GM12878 (cell line): ENCODE data around the gene MCC. TPM values are rescaled to one million over a fixed set of nuclear protein-coding genes. Genes with fewer than 3 reads are reported as not detected.

Experiments
- ATAC-seq: fragments of 200-7000 bp; cut with Tn5 transposase; 3 replicates; pipeline ENCODE4 v1.9.1; 2020; ENCODE audit warnings: mild to moderate bottlenecking, moderate library complexity
- BruUV-seq: library from RNA; stranded (reverse); fragments of 400-500 nt; replicated peaks from 2 replicates; lab custom pipeline; 2021; lab: Mats Ljungman, UMichigan
- CTCF ChIA-PET: fragments of 300-600 bp; sonication (Branson Sonifier 250); formaldehyde crosslinking; extraction: SDS; loops from one replicate; lab custom pipeline; 2021; ENCODE audit warnings: inconsistent platforms; lab: Yijun Ruan, JAX
- POLR2A ChIA-PET: fragments of 350-600 bp; formaldehyde crosslinking; extraction: SDS; loops from one replicate; lab custom pipeline; 2021; ENCODE audit warnings: inconsistent platforms; lab: Charles Lee
- RAD21 ChIA-PET: fragments of 300-600 bp; sonication (Branson Sonifier 250); formaldehyde crosslinking; loops from one replicate; lab custom pipeline; 2023; ENCODE audit warnings: antibody characterized with exemption; ENCODE audit not compliant: unreplicated experiment; lab: Charles Lee
- SMC1A ChIA-PET: fragments of 300-600 bp; sonication (Branson Sonifier 250); formaldehyde crosslinking; loops from one replicate; lab custom pipeline; 2023; ENCODE audit not compliant: unreplicated experiment, uncharacterized antibody; lab: Charles Lee
- DNase-seq: peaks from one replicate; pipeline ENCODE4 v3.0.0-alpha.2; 2011; ENCODE audit warnings: low read depth, low spot score
- FAIRE-seq: peaks from 3 replicates; lab custom pipeline; 2011; peaks lifted over from hg19 to GRCh38; lab: Jason Lieb, UNC
- H2AFZ ChIP-seq: 2 replicates; pipeline ENCODE4 v1.6.0; 2011; ENCODE audit warnings: low read depth, low read length, control low read depth; ENCODE audit not compliant: control insufficient read depth
- H3K27ac ChIP-seq: 2 replicates; pipeline ENCODE4 v1.5.1; 2011; ENCODE audit warnings: control low read depth; ENCODE audit not compliant: control insufficient read depth, insufficient read depth
- H3K27me3 ChIP-seq, 2 experiments: replicated peaks in 1 of 2; 2 replicates each; pipeline versions ENCODE4 v1.6.0 to v1.6.1; 2011; ENCODE audit warnings: low read length in 1 of 2; ENCODE audit not compliant: control insufficient read depth in 2 of 2, insufficient read depth in 2 of 2
- H3K36me3 ChIP-seq, 2 experiments: 2 replicates each; pipeline ENCODE4 v1.5.1; 2011; ENCODE audit warnings: low read length in 1 of 2; ENCODE audit not compliant: control insufficient read depth in 2 of 2, insufficient read depth in 2 of 2
- H3K4me1 ChIP-seq: 2 replicates; pipeline ENCODE4 v1.6.1; 2011; ENCODE audit warnings: mild to moderate bottlenecking, low read length, moderate library complexity, mixed read lengths; ENCODE audit not compliant: control insufficient read depth, insufficient read depth
- H3K4me2 ChIP-seq: 2 replicates; pipeline ENCODE4 v1.6.0; 2011; ENCODE audit warnings: control low read depth; ENCODE audit not compliant: control insufficient read depth, insufficient read depth
- H3K4me3 ChIP-seq: fragments of 200-600 bp; sonication (generic); 2 replicates; pipeline ENCODE4 v1.5.1; 2016
- H3K79me2 ChIP-seq: 2 replicates; pipeline ENCODE4 v1.6.0; 2011; ENCODE audit warnings: low read length; ENCODE audit not compliant: control insufficient read depth, insufficient read depth
- H3K9ac ChIP-seq: 2 replicates; pipeline ENCODE4 v1.8.0; 2011; ENCODE audit warnings: low read length, control low read depth, mixed read lengths; ENCODE audit not compliant: control insufficient read depth, insufficient read depth
- H3K9me3 ChIP-seq: replicated peaks from 3 replicates; pipeline ENCODE4 v1.5.1; 2011; ENCODE audit warnings: mild to moderate bottlenecking, low read length; ENCODE audit not compliant: control insufficient read depth, insufficient read depth
- H4K20me1 ChIP-seq: 2 replicates; pipeline ENCODE4 v1.6.0; 2011; ENCODE audit not compliant: control insufficient read depth, insufficient read depth
- ATF2 ChIP-seq: IDR thresholded peaks from 2 replicates; pipeline ENCODE4 v1.6.1; 2012; ENCODE audit warnings: low read length, inconsistent platforms
- BCLAF1 ChIP-seq: fragments of 450-650 bp; IDR thresholded peaks from 2 replicates; pipeline ENCODE4 v1.6.1; 2017; ENCODE audit warnings: antibody characterized with exemption, mild to moderate bottlenecking, moderate library complexity
- CHD1 ChIP-seq: IDR thresholded peaks from 2 replicates; pipeline ENCODE4 v1.6.1; 2012; ENCODE audit warnings: low read depth, low read length, improper control_type of control experiment
- ELK1 ChIP-seq: IDR thresholded peaks from 2 replicates; pipeline ENCODE4 v1.6.1; 2012; ENCODE audit warnings: low read depth, low read length, improper control_type of control experiment
- FOXM1 ChIP-seq: IDR thresholded peaks from 2 replicates; pipeline ENCODE4 v1.6.1; 2012; ENCODE audit warnings: low read depth, mild to moderate bottlenecking, inconsistent platforms, low read length, moderate library complexity
- MEF2B ChIP-seq: fragments of 450-650 bp; IDR thresholded peaks from 2 replicates; pipeline ENCODE4 v1.6.1; 2018; ENCODE audit warnings: mild to moderate bottlenecking, moderate library complexity; ENCODE audit not compliant: partially characterized antibody, poor library complexity, severe bottlenecking
- NR2F1 ChIP-seq: fragments of 450-650 bp; conservative IDR thresholded peaks from 2 replicates; pipeline ENCODE4 v1.6.1; 2017; ENCODE audit warnings: mild to moderate bottlenecking
- PML ChIP-seq: IDR thresholded peaks from 2 replicates; pipeline ENCODE4 v1.6.1; 2012; ENCODE audit warnings: low read length, inconsistent platforms
- POLR2A ChIP-seq: IDR thresholded peaks from 2 replicates; pipeline ENCODE4 v1.6.1; 2011; ENCODE audit warnings: low read depth, mild to moderate bottlenecking, low read length
- SP1 ChIP-seq: IDR thresholded peaks from one replicate; pipeline ENCODE4 v1.6.1; 2011; ENCODE audit warnings: low read depth, low read length
- SPI1 ChIP-seq: IDR thresholded peaks from 2 replicates; pipeline ENCODE4 v1.6.1; 2011; ENCODE audit warnings: low read depth, mild to moderate bottlenecking, low read length, moderate library complexity, borderline replicate concordance; ENCODE audit not compliant: insufficient read depth
- TCF3 ChIP-seq: IDR thresholded peaks from 2 replicates; pipeline ENCODE4 v1.6.1; 2012; ENCODE audit warnings: low read depth, mild to moderate bottlenecking, low read length, borderline replicate concordance; ENCODE audit not compliant: insufficient read depth
- WGBS: methylation state at CpG from one replicate; pipeline ENCODE4 v1.1.6; 2016; ENCODE audit warnings: low lambda C conversion rate; ENCODE audit not compliant: insufficient replicate concordance, insufficient coverage; ENCODE audit errors: missing lambda C conversion rate; 5-methylcytosine and 5-hydroxymethylcytosine counted together
- in situ Hi-C: fragments of 300-500 bp; cut with MboI; formaldehyde crosslinking; loops from 9 replicates; pipeline ENCODE4 v1.14.3; 2018; ENCODE audit warnings: mixed read lengths
- intact Hi-C: fragments of 100-400 bp; cut with micrococcal nuclease; formaldehyde crosslinking; loops from one replicate; pipeline ENCODE4 v1.14.2; 2022; ENCODE audit not compliant: unreplicated experiment
- polyA plus RNA-seq, 11 experiments: library from polyadenylated mRNA; depleted of rRNA in 4 of 11; unstranded in 6 of 11; stranded (reverse) in 5 of 11; fragments of >200 nt; fragmentation: Nextera tagmentation in 4 of 11; fragmentation: Illumina TruSeq in 1 of 11; extraction: Ambion mirVana in 4 of 11; extraction: Trizol in 1 of 11; gene quantifications; 1 replicate in 1 of 11; 2 replicates in 10 of 11; pipeline versions ENCODE4 v1.2.1 to v1.2.3, GENCODE V29; 2011 to 2016; ENCODE audit warnings: inconsistent platforms in 2 of 11, missing spikeins in 2 of 11, low read depth in 1 of 11
- total RNA-seq, 4 experiments: library from RNA; depleted of rRNA in 3 of 4; stranded (reverse); fragments of >200 nt in 3 of 4; fragmentation: Illumina TruSeq in 1 of 4; extraction: Trizol in 1 of 4; gene quantifications; 2 replicates each; pipeline versions ENCODE4 v1.2.1 to v1.2.3, GENCODE V29; 2013 to 2021
- TF ChIP-seq, protein P1 (sequence below): IDR thresholded peaks from 2 replicates; pipeline ENCODE4 v1.6.1; 2012; ENCODE audit warnings: low read depth, low read length, improper control_type of control experiment
- TF ChIP-seq, protein P2 (sequence below): IDR thresholded peaks from 2 replicates; pipeline ENCODE4 v1.6.1; 2011; ENCODE audit warnings: low read depth, mild to moderate bottlenecking, low read length, moderate library complexity, borderline replicate concordance; ENCODE audit errors: extremely low read depth

MCC gene
- total and polyA plus RNA-seq, 10 of the 15 experiments (the other 5 are each of a cell fraction or from before 2014, with no cell fraction given): 0.03 to 0.86 (median 0.16) TPM

- Histone ChIP-seq H3K4me2 (peak within 1 kb of the TSS; percentile 86), H3K4me1 (no peaks in the 10 kb centered on the region; the same call in 1 of the 2 replicates), H3K36me3 (peaks cover 0 to 1% of the 10 kb centered on the region in 2 experiments; a peak in 1 of 4 replicates), H3K9me3 (no peaks in the 10 kb centered on the region), H3K9ac (peak within 1 kb of the TSS; percentile 94), H3K27ac (peak within 1 kb of the TSS; percentile 88), H2AFZ (peak within 1 kb of the TSS; percentile 86), H3K79me2 (peaks cover 51% of the 10 kb centered on the region), H3K4me3 (peak within 1 kb of the TSS; percentile 97), H4K20me1 (no peaks in the 10 kb centered on the region), H3K27me3 (no peaks in the 10 kb centered on the region)
- POLR2A ChIA-PET: interaction anchor here (1.0 to 1.5 kb wide), 13 partner anchors 8 to 1731 kb away, joined by 3 to 20 read pairs (median 4); partner anchors contain the start of gene REEP5
- RAD21 ChIA-PET: interaction anchor here (1.0 to 1.8 kb wide), 13 partner anchors 9 to 545 kb away, joined by 3 to 12 read pairs (median 5); partner anchors contain the start of genes REEP5 and SRP19
- BruUV-seq: no TSS peak
- FAIRE-seq (peak; percentile 96), DNase-seq (peak; percentile 99), ATAC-seq (peak; percentile 97)
- in situ Hi-C loops: loop anchor here (25.0 kb wide), 1 partner anchor 1436 kb away; no protein-coding TSS in a partner anchor
- SMC1A ChIA-PET: interaction anchor here (0.6 to 3.9 kb wide), 14 partner anchors 9 to 1360 kb away, joined by 3 to 33 read pairs (median 4); partner anchors contain the start of gene REEP5
- CTCF ChIA-PET: interaction anchor here (0.5 to 2.9 kb wide), 9 partner anchors 10 to 635 kb away, joined by 3 to 11 read pairs (median 4); partner anchors contain the start of genes REEP5 and SRP19
- under 1% methylated on average over 72 of the region's 75 CpGs for WGBS
- intact Hi-C loops: loop anchor here (2.0 to 5.0 kb wide), 3 partner anchors 54 to 541 kb away; partner anchors contain the start of gene REEP5
- TF ChIP-seq CHD1: 0 out of 2 replicates have a peak, but pooled peaks have one; percentile 37
- 0 out of 2 replicates have a peak, but pooled peaks have one; percentile 20 for TF ChIP-seq FOXM1
- TF ChIP-seq BCLAF1: no peak
- TF ChIP-seq, protein P1, sequence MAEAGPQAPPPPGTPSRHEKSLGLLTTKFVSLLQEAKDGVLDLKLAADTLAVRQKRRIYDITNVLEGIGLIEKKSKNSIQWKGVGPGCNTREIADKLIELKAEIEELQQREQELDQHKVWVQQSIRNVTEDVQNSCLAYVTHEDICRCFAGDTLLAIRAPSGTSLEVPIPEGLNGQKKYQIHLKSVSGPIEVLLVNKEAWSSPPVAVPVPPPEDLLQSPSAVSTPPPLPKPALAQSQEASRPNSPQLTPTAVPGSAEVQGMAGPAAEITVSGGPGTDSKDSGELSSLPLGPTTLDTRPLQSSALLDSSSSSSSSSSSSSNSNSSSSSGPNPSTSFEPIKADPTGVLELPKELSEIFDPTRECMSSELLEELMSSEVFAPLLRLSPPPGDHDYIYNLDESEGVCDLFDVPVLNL: peak; percentile 95
- TF ChIP-seq SPI1: peak; percentile 72; the same call in 1 of the 2 replicates
- no peak for TF ChIP-seq ATF2
- no peak for TF ChIP-seq MEF2B
- TF ChIP-seq PML: peak; percentile 73
- TF ChIP-seq, protein P2, sequence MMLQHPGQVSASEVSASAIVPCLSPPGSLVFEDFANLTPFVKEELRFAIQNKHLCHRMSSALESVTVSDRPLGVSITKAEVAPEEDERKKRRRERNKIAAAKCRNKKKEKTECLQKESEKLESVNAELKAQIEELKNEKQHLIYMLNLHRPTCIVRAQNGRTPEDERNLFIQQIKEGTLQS: no peak
- TF ChIP-seq SP1: peak; percentile 97
- TF ChIP-seq ELK1: peak; percentile 52; the same call in 1 of the 2 replicates
- TF ChIP-seq TCF3: 0 out of 2 replicates have a peak, but pooled peaks have one; percentile 40
- peak; percentile 32; the same call in 1 of the 2 replicates for TF ChIP-seq NR2F1
- peak; percentile 97 for TF ChIP-seq POLR2A
Measured at GRCh38 chr5:112976432-112977309, 511.6 kb downstream of the MCC start, which contains the start of gene DCP2. DCP2 (plus strand) TSS chr5:112976798; CDS start chr5:112976934, 136 bp downstream.
